ENCODE data around the gene ATP5IF1.

GRCh38 chr1:28266920-28267322 is 31.0 kb downstream of the ATP5IF1 start:
- TF ChIP-seq SUZ12 (IDR thresholded peaks at IDR 0.05; ENCODE audit: extremely low read depth, insufficient read depth, insufficient read length) (no peak), ZNF274 (IDR thresholded peaks at IDR 0.05; ENCODE audit: low read depth, low read length) (no peak)
